Left renal pelvis (tissue), 4 donors: ENCODE data around the gene CDH13. TPM values are rescaled to one million over a fixed set of nuclear protein-coding genes. Genes with fewer than 3 reads are reported as not detected.

Source experiments
- DNase-seq, 4 donors: peaks; one replicate each; pipeline ENCODE4 v3.0.0-alpha.2; 2013; ENCODE audit warnings: low read depth in 4 of 4, low spot score in 3 of 4
- polyA plus RNA-seq, 4 donors: library from polyadenylated mRNA; unstranded; fragments of 120-200 nt; gene quantifications; one replicate each; pipeline ENCODE4 v1.2.1, GENCODE V29; 2013; ENCODE audit not compliant: insufficient read length in 4 of 4

CDH13 gene
- polyA plus RNA-seq, 4 donors, result 4.9 to 18.0 (median 11.3) TPM

- DNase-seq, result no peak
Measured at GRCh38 chr16:83669456-83669855, 1042.7 kb downstream of the CDH13 start.

GRCh38 chr16:83674931-83675535 is 1048.3 kb downstream of the CDH13 start:
- no peak for DNase-seq

GRCh38 chr16:83676086-83676485 is 1049.3 kb downstream of the CDH13 start:
- no peak for DNase-seq

- DNase-seq, result no peak
Measured at GRCh38 chr16:83680980-83681379, 1054.2 kb downstream of the CDH13 start.

GRCh38 chr16:83681381-83681956 is 1054.7 kb downstream of the CDH13 start:
- no peak for DNase-seq

- no peak for DNase-seq
Measured at GRCh38 chr16:83682116-83682867, 1055.5 kb downstream of the CDH13 start.

- no peak for DNase-seq
Measured at GRCh38 chr16:83682868-83683235, 1056.1 kb downstream of the CDH13 start.

GRCh38 chr16:83685615-83686165 is 1058.9 kb downstream of the CDH13 start:
- DNase-seq, result no peak

- no peak for DNase-seq
Measured at GRCh38 chr16:83686726-83687125, 1060.0 kb downstream of the CDH13 start.

GRCh38 chr16:83689385-83689831 is 1062.6 kb downstream of the CDH13 start:
- DNase-seq, result no peak

- DNase-seq, result no peak
Measured at GRCh38 chr16:83692224-83692623, 1065.5 kb downstream of the CDH13 start.

- DNase-seq, result no peak
Measured at GRCh38 chr16:83698964-83699363, 1072.2 kb downstream of the CDH13 start.

GRCh38 chr16:83699817-83700216 is 1073.0 kb downstream of the CDH13 start:
- DNase-seq, result no peak

- DNase-seq, result no peak
Measured at GRCh38 chr16:83700918-83701317, 1074.1 kb downstream of the CDH13 start.

- DNase-seq, result peak; percentile 18 to 65 (median 42)
Measured at GRCh38 chr16:83701494-83701893, 1074.7 kb downstream of the CDH13 start.

GRCh38 chr16:83704656-83705055 is 1077.9 kb downstream of the CDH13 start:
- no peak for DNase-seq

- no peak for DNase-seq
Measured at GRCh38 chr16:83705856-83706255, 1079.1 kb downstream of the CDH13 start.

GRCh38 chr16:83706394-83706793 is 1079.6 kb downstream of the CDH13 start:
- no peak for DNase-seq

- no peak for DNase-seq
Measured at GRCh38 chr16:83711069-83711468, 1084.3 kb downstream of the CDH13 start.

GRCh38 chr16:83713597-83713996 is 1086.8 kb downstream of the CDH13 start:
- DNase-seq, result no peak

- DNase-seq, result no peak
Measured at GRCh38 chr16:83714286-83714685, 1087.5 kb downstream of the CDH13 start.
